ENCODE data around the gene SLC24A3.
A peak's percentile ranks its signal among the peaks of the same experiment; 100 is the strongest.

The SLC24A3 gene

GRCh38 chr20:19683822-19684221 is 471.4 kb downstream of the SLC24A3 start:
- TF ChIP-seq CTCF (IDR thresholded peaks at IDR 0.05; ENCODE audit: low read depth, low read length, missing control alignments): no peak
- H3K4me3 ChIP-seq (ENCODE audit: low read depth, low read length): no peak overlapping the region
- in situ Hi-C loops (cut with HindIII; ENCODE audit: low sequenced_read_pairs): no loop called here
- no peak for DNase-seq (ENCODE audit: low read depth)

- H3K4me3 ChIP-seq (ENCODE audit: low read depth, low read length): no peak overlapping the region
- TF ChIP-seq CTCF (IDR thresholded peaks at IDR 0.05; ENCODE audit: low read depth, low read length, missing control alignments): peak; percentile 66
- in situ Hi-C loops (cut with HindIII; ENCODE audit: low sequenced_read_pairs): no loop called here
- peak; percentile 39 for DNase-seq (ENCODE audit: low read depth)
These were observed 475.8 kb downstream of the SLC24A3 start for GRCh38 chr20:19688031-19688806.

GRCh38 chr20:19690462-19690861 is 478.0 kb downstream of the SLC24A3 start:
- no peak for TF ChIP-seq CTCF (IDR thresholded peaks at IDR 0.05; ENCODE audit: low read depth, low read length, missing control alignments)
- no peak for DNase-seq (ENCODE audit: low read depth)
- in situ Hi-C loops (cut with HindIII; ENCODE audit: low sequenced_read_pairs): no loop called here
- H3K4me3 ChIP-seq (ENCODE audit: low read depth, low read length): no peak overlapping the region

GRCh38 chr20:19691125-19691524 is 478.7 kb downstream of the SLC24A3 start:
- H3K4me3 ChIP-seq (ENCODE audit: low read depth, low read length): no peak overlapping the region
- no peak for TF ChIP-seq CTCF (IDR thresholded peaks at IDR 0.05; ENCODE audit: low read depth, low read length, missing control alignments)
- in situ Hi-C loops (cut with HindIII; ENCODE audit: low sequenced_read_pairs): no loop called here
- no peak for DNase-seq (ENCODE audit: low read depth)

- peak; percentile 20 for DNase-seq (ENCODE audit: low read depth)
- H3K4me3 ChIP-seq (ENCODE audit: low read depth, low read length): no peak overlapping the region
- in situ Hi-C loops (cut with HindIII; ENCODE audit: low sequenced_read_pairs): no loop called here
- TF ChIP-seq CTCF (IDR thresholded peaks at IDR 0.05; ENCODE audit: low read depth, low read length, missing control alignments): no peak
These were observed 479.7 kb downstream of the SLC24A3 start for GRCh38 chr20:19692100-19692499.

- peak; percentile 16 for DNase-seq (ENCODE audit: low read depth)
- peak overlapping the region; percentile 2 for H3K4me3 ChIP-seq (ENCODE audit: low read depth, low read length)
- peak; percentile 88 for TF ChIP-seq CTCF (IDR thresholded peaks at IDR 0.05; ENCODE audit: low read depth, low read length, missing control alignments)
- in situ Hi-C loops (cut with HindIII; ENCODE audit: low sequenced_read_pairs): no loop called here
These were observed 480.3 kb downstream of the SLC24A3 start for GRCh38 chr20:19692685-19693119.
